HL-60/S4 treated with phorbol 12-myristate 13-acetate at 8.2 ng/mL for 4 days and 3 days (cell line): ENCODE measurements around the gene LRBA.

Experiments used
- in situ Hi-C: fragments of 300-500 bp; cut with MboI; formaldehyde crosslinking; loops from 2 replicates; pipeline ENCODE4 v1.15.0; 2022; ENCODE audit warnings: low sequenced_read_pairs

LRBA gene

GRCh38 chr4:150385606-150386005, 629.5 kb downstream of the LRBA start:
- in situ Hi-C loops: no loop called here

DNA sequence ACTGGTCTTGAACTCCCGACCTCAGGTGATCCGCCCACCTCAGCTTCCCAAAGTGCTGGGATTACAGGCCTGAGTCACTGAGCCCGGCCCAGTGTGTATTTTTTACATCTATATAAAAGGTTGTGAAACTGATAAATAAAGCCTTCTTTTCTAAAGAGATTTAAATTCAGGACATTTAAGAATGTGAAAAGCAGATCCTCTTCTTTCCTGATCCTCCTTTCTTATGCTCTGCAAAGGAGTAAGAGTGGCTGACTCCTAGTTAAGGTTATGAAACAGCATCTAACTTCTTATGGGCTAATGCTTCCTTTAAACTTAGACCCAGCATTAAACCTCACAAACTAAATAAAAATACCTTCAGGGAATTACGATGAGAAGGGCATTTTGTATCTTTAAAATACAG, 630.8 kb downstream of the LRBA start:
- in situ Hi-C loops: no loop called here

- in situ Hi-C loops: no loop called here
These were observed 633.1 kb downstream of the LRBA start for GRCh38 chr4:150382028-150382427.

GRCh38 chr4:150381609-150382008, 633.5 kb downstream of the LRBA start:
- in situ Hi-C loops: no loop called here

- in situ Hi-C loops: no loop called here
These were observed 634.0 kb downstream of the LRBA start for GRCh38 chr4:150381036-150381435.

DNA sequence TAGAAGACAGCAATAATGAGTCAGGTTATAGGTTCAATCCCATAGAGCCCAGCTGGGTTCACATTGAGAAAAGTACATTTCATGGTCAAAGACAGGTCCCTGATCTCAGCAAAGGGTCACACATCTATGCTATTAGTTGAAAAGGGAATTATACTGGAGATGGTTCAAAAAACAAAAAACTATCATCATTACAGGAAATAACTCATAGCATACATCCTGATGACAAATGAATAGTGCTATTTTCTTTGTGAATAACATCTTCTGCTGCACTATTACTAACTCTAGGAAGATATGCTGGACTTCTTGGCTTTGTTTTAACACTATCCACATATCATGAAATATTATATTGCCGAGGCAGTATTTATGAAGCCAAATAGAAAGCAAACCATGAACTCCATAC, 635.6 kb downstream of the LRBA start:
- in situ Hi-C loops: no loop called here

GRCh38 chr4:150375025-150375424, 640.1 kb downstream of the LRBA start:
- in situ Hi-C loops: no loop called here

DNA sequence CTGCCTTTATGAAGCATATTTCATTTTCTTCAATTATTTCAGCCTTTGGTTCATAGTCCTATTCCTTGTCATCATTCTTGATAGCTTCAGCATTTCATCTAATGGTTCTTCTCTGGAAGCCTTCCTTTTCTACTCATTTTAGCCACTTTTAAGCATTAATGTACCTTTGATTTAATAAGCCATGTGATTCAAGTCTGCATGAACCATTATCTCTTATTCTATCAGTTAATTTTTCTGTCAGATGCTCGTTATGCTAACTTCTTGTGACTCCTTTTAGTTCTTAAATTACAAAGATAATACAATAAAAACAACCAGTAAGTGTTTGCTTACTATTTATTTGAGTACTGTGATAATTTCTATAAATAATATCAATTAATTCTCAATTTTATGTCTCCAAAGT, 643.2 kb downstream of the LRBA start:
- in situ Hi-C loops: no loop called here

GRCh38 chr4:150369434-150370380, 645.4 kb downstream of the LRBA start:
- in situ Hi-C loops: no loop called here

DNA sequence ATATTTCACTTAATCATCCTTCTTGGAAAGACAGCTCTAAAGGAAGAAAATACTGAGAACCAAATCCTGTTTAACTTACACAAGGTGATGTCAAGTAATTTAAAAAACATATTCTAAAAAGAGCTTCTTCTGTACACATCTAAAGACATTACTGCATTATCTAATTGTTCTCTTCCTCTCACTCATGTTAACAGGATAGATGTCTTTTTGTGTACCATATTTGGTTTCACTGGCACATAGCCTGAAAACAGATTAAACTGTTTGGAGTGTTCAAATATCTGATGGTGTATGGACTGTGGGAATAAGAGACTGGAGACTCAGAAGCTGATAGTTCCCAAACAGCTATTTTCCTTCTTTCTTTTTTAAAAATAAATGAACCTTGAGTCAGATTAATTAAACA, 646.4 kb downstream of the LRBA start:
- in situ Hi-C loops: no loop called here

DNA sequence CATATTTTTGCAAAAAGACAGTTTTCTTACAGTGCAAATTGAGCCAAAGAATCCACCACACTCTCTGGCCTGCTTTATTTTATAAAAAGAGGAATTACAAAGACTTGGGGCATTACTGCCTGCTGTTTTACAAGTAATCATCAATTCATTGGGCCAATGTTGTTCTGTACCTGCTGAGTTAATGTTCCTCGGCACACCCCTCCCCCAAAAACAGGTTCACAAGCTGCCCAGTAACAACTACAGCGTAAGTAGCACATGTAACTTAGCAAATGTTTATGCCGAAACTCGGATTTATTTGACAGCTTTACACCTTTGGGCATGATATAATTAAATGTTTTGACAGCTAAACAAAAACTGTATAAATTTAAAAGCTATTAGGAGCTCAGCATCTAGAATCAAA, 647.8 kb downstream of the LRBA start:
- in situ Hi-C loops: no loop called here

GRCh38 chr4:150366487-150366999, 648.5 kb downstream of the LRBA start:
- in situ Hi-C loops: no loop called here

DNA sequence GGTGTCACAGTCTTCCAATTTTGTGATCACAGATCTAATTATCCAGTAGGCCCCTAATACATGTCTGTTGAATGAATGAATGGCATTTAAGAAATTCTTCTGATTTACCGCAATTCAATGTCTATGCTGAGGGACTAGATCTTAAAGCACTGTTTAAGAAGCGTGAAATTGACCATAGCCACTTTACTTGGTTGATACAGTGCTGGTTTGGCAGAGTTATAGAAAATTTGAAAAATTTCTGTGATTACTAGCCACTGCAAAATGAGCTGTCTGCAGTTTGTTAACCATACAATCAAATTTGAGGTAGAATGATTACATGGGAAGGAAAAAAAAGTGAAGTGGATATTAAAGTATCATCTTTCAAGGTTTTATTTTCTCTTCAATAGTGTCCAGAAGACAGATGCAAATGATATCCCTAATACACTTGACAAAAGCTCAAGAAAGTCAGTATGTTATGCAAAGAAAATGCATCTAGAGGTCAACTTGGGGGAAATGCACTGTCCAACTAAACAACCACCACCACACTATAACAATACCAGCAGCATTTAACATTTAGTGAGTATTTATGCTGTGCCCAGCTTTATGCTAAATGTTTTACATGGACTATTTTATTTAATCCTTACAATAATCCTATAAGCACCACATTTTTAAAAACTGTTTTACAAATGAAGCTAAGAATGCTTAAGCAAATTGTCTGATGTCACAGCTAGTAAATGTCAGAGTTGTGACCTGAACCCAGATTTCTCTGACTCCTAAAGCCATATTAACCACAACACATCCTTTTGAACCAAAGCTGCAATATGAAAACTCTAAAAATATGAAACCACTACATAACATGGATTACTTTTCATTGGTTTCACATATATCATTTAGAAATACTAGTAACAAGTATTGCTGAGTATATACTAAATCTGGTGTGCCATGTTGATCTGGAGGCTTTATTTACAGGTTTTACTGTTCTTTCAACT, 651.1 kb downstream of the LRBA start:
- in situ Hi-C loops: no loop called here

GRCh38 chr4:150358691-150359090, 656.4 kb downstream of the LRBA start:
- in situ Hi-C loops: no loop called here

DNA sequence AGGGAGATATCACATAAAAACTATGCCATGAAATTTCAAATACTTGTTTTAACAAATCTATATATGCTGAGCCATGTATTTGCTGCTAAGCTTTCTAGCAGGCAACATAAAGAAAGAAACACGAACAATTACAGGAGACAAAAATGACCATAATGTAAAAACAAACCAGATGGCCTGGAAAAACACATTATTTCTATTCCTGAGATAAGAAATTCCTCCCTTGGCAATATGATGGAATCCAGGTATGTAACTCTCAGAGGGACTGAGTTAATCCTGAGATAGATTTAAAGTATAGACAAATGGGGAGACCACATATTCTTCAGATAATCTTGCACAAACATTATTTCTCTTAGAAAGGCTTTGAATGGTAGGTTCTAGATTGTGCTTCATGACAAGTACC, 657.3 kb downstream of the LRBA start:
- in situ Hi-C loops: no loop called here

DNA sequence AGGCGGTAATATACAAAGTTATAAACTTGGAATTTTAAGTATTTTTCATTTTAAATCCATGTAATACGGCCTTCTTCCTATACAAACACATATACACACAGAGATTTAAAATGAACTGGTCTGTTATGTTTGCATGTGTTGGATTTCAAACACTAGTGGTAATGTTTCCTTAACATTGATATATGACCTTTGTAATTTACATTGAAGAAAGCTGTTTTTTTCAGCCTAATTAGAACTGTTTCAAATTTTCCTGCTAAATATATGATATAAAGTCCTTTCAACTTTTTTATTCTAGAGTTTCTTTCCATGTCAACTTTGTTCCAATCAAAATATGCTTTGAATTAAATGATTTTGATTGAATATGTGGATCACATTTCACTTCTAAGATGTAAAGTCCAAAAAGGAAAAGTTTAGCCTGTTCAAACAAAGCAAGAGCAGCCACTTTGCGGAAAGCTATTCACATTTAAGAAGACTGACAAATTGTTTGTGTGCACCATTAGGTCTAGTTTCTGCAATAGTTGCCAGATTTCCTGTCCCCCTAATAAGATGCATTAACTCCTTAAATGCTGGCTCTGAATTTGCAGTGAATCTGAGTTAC, 659.1 kb downstream of the LRBA start:
- in situ Hi-C loops: no loop called here

- in situ Hi-C loops: no loop called here
These were observed 659.7 kb downstream of the LRBA start for GRCh38 chr4:150355418-150355817.

DNA sequence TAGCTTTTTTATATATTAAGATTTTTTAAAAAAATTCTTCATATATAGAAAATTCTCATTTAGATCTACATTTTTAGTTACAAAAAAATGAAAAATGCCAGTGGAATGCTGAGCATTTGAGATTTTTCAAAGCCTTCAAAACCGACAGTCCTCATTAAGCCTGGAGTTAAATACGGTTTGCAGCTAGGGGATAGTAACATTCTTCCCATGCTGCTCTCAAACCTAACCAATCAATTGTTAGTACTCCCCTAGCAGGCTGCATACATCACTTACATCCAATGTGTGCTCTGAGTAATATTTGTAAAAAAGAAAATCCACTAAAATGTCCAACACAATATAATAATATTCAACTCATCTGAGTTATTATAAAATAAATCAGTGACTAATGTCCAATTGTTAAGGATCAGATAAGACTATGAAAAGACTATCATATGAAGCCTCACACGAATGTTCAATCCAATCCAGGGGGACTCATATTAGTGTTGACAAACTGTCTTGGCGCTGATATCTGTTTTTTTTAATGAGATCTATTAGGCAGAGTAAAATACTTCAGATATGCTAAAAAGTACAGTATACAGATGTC, 660.8 kb downstream of the LRBA start:
- in situ Hi-C loops: no loop called here

DNA sequence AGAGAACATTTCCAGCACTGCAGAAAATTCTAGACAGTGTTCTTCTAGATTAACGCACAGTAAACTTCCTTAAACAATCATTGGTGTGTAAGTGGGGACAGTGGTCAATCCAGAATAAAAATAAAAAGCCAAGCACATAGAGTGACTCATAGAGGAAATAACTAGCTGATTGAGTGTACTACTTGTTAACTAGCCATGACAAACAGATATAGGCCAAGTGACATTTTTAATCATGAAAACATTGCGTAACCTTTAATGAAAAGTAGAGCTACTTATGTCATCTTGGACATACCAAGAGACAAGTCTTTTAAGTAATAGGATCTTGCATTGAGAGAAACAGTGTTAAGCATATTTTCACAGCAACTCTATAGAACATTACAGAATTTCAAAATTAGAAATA, 667.0 kb downstream of the LRBA start:
- in situ Hi-C loops: no loop called here

DNA sequence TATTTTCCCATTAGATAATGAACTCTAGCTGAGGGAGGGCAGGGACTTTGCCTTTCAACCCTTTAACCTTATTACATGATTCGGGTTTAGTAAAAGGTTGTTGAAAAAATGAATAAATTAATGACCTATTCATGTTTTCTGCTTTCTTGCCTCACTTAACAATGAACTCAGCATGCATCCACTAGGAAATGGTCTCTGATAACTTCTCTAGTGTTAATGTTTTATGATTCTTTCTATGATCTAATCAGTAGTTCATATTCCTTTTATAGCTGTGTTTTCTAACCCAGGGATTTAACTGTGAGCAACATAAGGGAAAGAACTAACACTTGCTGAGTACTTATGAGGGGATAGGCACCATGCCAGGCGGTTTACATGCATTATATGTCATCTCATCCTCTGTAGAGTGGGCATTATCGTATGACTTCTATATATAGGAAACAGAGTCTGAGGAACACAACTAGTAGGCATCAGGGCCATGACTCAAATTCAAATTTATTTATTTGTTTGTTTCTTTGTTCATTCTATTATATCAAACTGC, 669.8 kb downstream of the LRBA start:
- in situ Hi-C loops: no loop called here
